GM12878 (cell line): ENCODE measurements around the gene NFASC. TPM values are rescaled to one million over a fixed set of nuclear protein-coding genes. Genes with fewer than 3 reads are reported as not detected.

ENCODE experiments used
- ATAC-seq: fragments of 200-7000 bp; cut with Tn5 transposase; 3 replicates; pipeline ENCODE4 v1.9.1; 2020; ENCODE audit warnings: mild to moderate bottlenecking, moderate library complexity
- BruUV-seq: library from RNA; stranded (reverse); fragments of 400-500 nt; replicated peaks from 2 replicates; lab custom pipeline; 2021; lab: Mats Ljungman, UMichigan
- CTCF ChIA-PET: fragments of 300-600 bp; sonication (Branson Sonifier 250); formaldehyde crosslinking; extraction: SDS; loops from one replicate; lab custom pipeline; 2021; ENCODE audit warnings: inconsistent platforms; lab: Yijun Ruan, JAX
- POLR2A ChIA-PET: fragments of 350-600 bp; formaldehyde crosslinking; extraction: SDS; loops from one replicate; lab custom pipeline; 2021; ENCODE audit warnings: inconsistent platforms; lab: Charles Lee
- RAD21 ChIA-PET: fragments of 300-600 bp; sonication (Branson Sonifier 250); formaldehyde crosslinking; loops from one replicate; lab custom pipeline; 2023; ENCODE audit warnings: antibody characterized with exemption; ENCODE audit not compliant: unreplicated experiment; lab: Charles Lee
- SMC1A ChIA-PET: fragments of 300-600 bp; sonication (Branson Sonifier 250); formaldehyde crosslinking; loops from one replicate; lab custom pipeline; 2023; ENCODE audit not compliant: unreplicated experiment, uncharacterized antibody; lab: Charles Lee
- DNase-seq: peaks from one replicate; pipeline ENCODE4 v3.0.0-alpha.2; 2011; ENCODE audit warnings: low read depth, low spot score
- FAIRE-seq: peaks from 3 replicates; lab custom pipeline; 2011; peaks lifted over from hg19 to GRCh38; lab: Jason Lieb, UNC
- H2AFZ ChIP-seq: 2 replicates; pipeline ENCODE4 v1.6.0; 2011; ENCODE audit warnings: low read depth, low read length, control low read depth; ENCODE audit not compliant: control insufficient read depth
- H3K27ac ChIP-seq: 2 replicates; pipeline ENCODE4 v1.5.1; 2011; ENCODE audit warnings: control low read depth; ENCODE audit not compliant: control insufficient read depth, insufficient read depth
- H3K27me3 ChIP-seq, 2 experiments: replicated peaks in 1 of 2; 2 replicates each; pipeline versions ENCODE4 v1.6.0 to v1.6.1; 2011; ENCODE audit warnings: low read length in 1 of 2; ENCODE audit not compliant: control insufficient read depth in 2 of 2, insufficient read depth in 2 of 2
- H3K36me3 ChIP-seq, 2 experiments: 2 replicates each; pipeline ENCODE4 v1.5.1; 2011; ENCODE audit warnings: low read length in 1 of 2; ENCODE audit not compliant: control insufficient read depth in 2 of 2, insufficient read depth in 2 of 2
- H3K4me1 ChIP-seq: 2 replicates; pipeline ENCODE4 v1.6.1; 2011; ENCODE audit warnings: mild to moderate bottlenecking, low read length, moderate library complexity, mixed read lengths; ENCODE audit not compliant: control insufficient read depth, insufficient read depth
- H3K4me2 ChIP-seq: 2 replicates; pipeline ENCODE4 v1.6.0; 2011; ENCODE audit warnings: control low read depth; ENCODE audit not compliant: control insufficient read depth, insufficient read depth
- H3K4me3 ChIP-seq: fragments of 200-600 bp; sonication (generic); 2 replicates; pipeline ENCODE4 v1.5.1; 2016
- H3K79me2 ChIP-seq: 2 replicates; pipeline ENCODE4 v1.6.0; 2011; ENCODE audit warnings: low read length; ENCODE audit not compliant: control insufficient read depth, insufficient read depth
- H3K9ac ChIP-seq: 2 replicates; pipeline ENCODE4 v1.8.0; 2011; ENCODE audit warnings: low read length, control low read depth, mixed read lengths; ENCODE audit not compliant: control insufficient read depth, insufficient read depth
- H3K9me3 ChIP-seq: replicated peaks from 3 replicates; pipeline ENCODE4 v1.5.1; 2011; ENCODE audit warnings: mild to moderate bottlenecking, low read length; ENCODE audit not compliant: control insufficient read depth, insufficient read depth
- H4K20me1 ChIP-seq: 2 replicates; pipeline ENCODE4 v1.6.0; 2011; ENCODE audit not compliant: control insufficient read depth, insufficient read depth
- ATF2 ChIP-seq: IDR thresholded peaks from 2 replicates; pipeline ENCODE4 v1.6.1; 2012; ENCODE audit warnings: low read length, inconsistent platforms
- CEBPZ ChIP-seq: fragments of 150-350 bp; IDR thresholded peaks from 2 replicates; pipeline ENCODE4 v1.6.1; 2016; ENCODE audit warnings: low read depth, low read length
- CREB1 ChIP-seq: IDR thresholded peaks from 2 replicates; pipeline ENCODE4 v1.6.1; 2012; ENCODE audit warnings: low read depth, mild to moderate bottlenecking, inconsistent platforms
- PBX3 ChIP-seq: IDR thresholded peaks from 2 replicates; pipeline ENCODE4 v1.6.1; 2011; ENCODE audit warnings: mild to moderate bottlenecking, low read depth, low read length, moderate library complexity; ENCODE audit not compliant: insufficient replicate concordance
- PML ChIP-seq: IDR thresholded peaks from 2 replicates; pipeline ENCODE4 v1.6.1; 2012; ENCODE audit warnings: low read length, inconsistent platforms
- WGBS: methylation state at CpG from one replicate; pipeline ENCODE4 v1.1.6; 2016; ENCODE audit warnings: low lambda C conversion rate; ENCODE audit not compliant: insufficient replicate concordance, insufficient coverage; ENCODE audit errors: missing lambda C conversion rate; 5-methylcytosine and 5-hydroxymethylcytosine counted together
- in situ Hi-C: fragments of 300-500 bp; cut with MboI; formaldehyde crosslinking; loops from 9 replicates; pipeline ENCODE4 v1.14.3; 2018; ENCODE audit warnings: mixed read lengths
- intact Hi-C: fragments of 100-400 bp; cut with micrococcal nuclease; formaldehyde crosslinking; loops from one replicate; pipeline ENCODE4 v1.14.2; 2022; ENCODE audit not compliant: unreplicated experiment
- polyA plus RNA-seq, 11 experiments: library from polyadenylated mRNA; depleted of rRNA in 4 of 11; unstranded in 6 of 11; stranded (reverse) in 5 of 11; fragments of >200 nt; fragmentation: Nextera tagmentation in 4 of 11; fragmentation: Illumina TruSeq in 1 of 11; extraction: Ambion mirVana in 4 of 11; extraction: Trizol in 1 of 11; gene quantifications; 1 replicate in 1 of 11; 2 replicates in 10 of 11; pipeline versions ENCODE4 v1.2.1 to v1.2.3, GENCODE V29; 2011 to 2016; ENCODE audit warnings: inconsistent platforms in 2 of 11, missing spikeins in 2 of 11, low read depth in 1 of 11
- total RNA-seq, 4 experiments: library from RNA; depleted of rRNA in 3 of 4; stranded (reverse); fragments of >200 nt in 3 of 4; fragmentation: Illumina TruSeq in 1 of 4; extraction: Trizol in 1 of 4; gene quantifications; 2 replicates each; pipeline versions ENCODE4 v1.2.1 to v1.2.3, GENCODE V29; 2013 to 2021

Gene NFASC
- total and polyA plus RNA-seq, 10 of the 15 experiments (the other 5 are each of a cell fraction or from before 2014, with no cell fraction given): 0.04 to 0.31 (median 0.12) TPM; not detected in 4

GRCh38 chr1:204992201-204992997 is 121.7 kb downstream of the NFASC start:
- ChIA-PET RAD21 (interaction anchor here (1.0 kb wide), 2 partner anchors 70 to 73 kb away, joined by 3 to 6 read pairs; no protein-coding TSS in a partner anchor), SMC1A (interaction anchor here (1.4 to 2.3 kb wide), 2 partner anchors 69 kb away, joined by 10 to 11 read pairs; no protein-coding TSS in a partner anchor), POLR2A (interaction anchor here (0.7 to 1.2 kb wide), 3 partner anchors 29 to 259 kb away, joined by 3 read pairs; no protein-coding TSS in a partner anchor), CTCF (interaction anchor here (0.8 to 7.9 kb wide), 6 partner anchors 16 to 262 kb away, joined by 3 to 151 read pairs (median 4); partner anchors contain the start of gene TMCC2)
- Histone ChIP-seq H2AFZ (peak overlapping the region; percentile 52), H3K79me2 (no peaks in the 10 kb centered on the region), H3K4me1 (no peaks in the 10 kb centered on the region; the same call in 1 of the 2 replicates), H3K9ac (no peak overlapping the region), H3K4me2 (no peak overlapping the region), H3K4me3 (no peak overlapping the region), H3K36me3 (no peaks in the 10 kb centered on the region), H3K27me3 (peaks cover 0 to 4% of the 10 kb centered on the region in 2 experiments; a peak in 2 of 4 replicates), H3K9me3 (no peaks in the 10 kb centered on the region), H4K20me1 (no peaks in the 10 kb centered on the region), H3K27ac (no peak overlapping the region)
- no TSS peak for BruUV-seq
- ATAC-seq: peak; percentile 10; the same call in 1 of the 3 replicates
- no peak for DNase-seq
- intact Hi-C loops (no loop called here), in situ Hi-C loops (no loop called here)
- WGBS: 7% methylated on average over 13 of the region's 13 CpGs
- TF ChIP-seq PBX3 (no peak), CREB1 (0 out of 2 replicates have a peak, but pooled peaks have one; percentile 28), CEBPZ (no peak), ATF2 (no peak), PML (no peak)
- FAIRE-seq: no peak
